SKM-1 treated with dmso at 0.1 percent for 144 hours (cell line): ENCODE measurements around the gene BRCA2.
"Not testable (repeated sequence)": the region's sequence is repeated elsewhere in the genome, so short reads cannot be mapped to it uniquely, and the experiment has no call there.

Experiments used
- DNase-seq: peaks from one replicate; lab custom pipeline; 2025; ENCODE audit not compliant: unreplicated experiment; lab: John Stamatoyannopoulos, UW

The BRCA2 gene

DNA sequence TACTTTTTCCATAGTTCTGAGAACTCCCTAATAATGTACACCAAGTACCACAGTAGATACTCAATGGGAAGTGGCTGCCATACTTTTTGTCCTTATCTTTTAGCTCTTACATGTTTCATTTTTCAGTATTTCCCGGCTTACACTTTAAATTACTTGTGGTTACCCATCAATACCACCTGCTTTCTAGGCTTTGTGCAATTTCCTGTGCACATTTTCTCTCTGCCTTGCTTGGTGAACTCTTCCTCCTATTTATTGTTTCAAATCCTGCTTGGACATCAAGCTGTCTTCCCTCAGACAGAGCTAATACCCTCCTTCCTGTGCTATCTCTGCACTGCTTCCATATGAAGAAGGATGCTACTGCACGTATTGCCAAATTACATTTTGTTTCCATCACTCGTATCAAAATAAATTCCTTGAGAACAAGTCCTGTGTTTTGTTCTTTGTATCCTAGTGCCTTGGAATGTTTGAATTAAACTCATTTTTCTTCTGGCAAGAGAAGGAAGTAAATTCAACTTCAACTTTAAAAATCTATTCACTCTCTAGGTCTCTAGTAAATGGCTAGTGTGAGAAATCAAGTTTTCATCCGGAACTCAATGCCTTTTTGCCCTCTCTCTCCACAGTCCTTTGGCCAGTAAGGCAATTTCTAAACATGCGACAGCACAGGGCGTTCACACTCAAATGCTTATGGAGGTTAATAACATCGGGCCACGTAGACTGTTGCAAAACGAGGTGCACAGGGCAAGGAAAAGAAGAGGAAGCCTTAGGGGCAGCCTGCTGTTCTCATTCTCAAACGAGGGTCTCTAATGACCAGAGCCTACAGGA lies 5.8 kb upstream of the BRCA2 start:
- peak; percentile 85 for DNase-seq

DNA sequence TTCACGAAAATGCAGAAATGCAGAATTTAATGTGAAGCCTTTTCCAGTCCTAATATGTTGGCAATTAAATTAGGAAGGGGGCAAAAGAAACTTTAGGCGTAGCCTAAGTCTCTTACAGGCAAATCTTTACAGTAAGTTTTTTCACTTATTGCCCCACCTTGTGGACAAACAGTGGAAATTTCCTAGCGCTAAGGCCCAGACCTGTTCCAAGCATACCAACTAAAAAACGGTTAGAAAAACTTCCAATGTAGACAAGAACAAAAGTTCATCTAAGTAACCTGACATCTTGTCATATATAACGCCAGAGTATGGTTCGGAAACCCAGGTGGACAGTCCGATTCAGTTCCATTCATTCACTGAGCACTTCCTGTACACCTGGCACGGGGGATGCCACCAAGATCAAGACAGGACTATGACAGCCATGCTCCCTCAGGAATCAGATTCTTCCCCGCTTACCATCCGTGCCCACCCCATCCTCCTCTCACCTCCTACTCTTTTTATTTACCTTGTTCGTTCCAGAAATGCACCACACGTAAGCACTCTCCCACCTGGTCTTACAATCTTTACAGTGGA lies 5.1 kb upstream of the BRCA2 start:
- peak; percentile 85 for DNase-seq

DNA sequence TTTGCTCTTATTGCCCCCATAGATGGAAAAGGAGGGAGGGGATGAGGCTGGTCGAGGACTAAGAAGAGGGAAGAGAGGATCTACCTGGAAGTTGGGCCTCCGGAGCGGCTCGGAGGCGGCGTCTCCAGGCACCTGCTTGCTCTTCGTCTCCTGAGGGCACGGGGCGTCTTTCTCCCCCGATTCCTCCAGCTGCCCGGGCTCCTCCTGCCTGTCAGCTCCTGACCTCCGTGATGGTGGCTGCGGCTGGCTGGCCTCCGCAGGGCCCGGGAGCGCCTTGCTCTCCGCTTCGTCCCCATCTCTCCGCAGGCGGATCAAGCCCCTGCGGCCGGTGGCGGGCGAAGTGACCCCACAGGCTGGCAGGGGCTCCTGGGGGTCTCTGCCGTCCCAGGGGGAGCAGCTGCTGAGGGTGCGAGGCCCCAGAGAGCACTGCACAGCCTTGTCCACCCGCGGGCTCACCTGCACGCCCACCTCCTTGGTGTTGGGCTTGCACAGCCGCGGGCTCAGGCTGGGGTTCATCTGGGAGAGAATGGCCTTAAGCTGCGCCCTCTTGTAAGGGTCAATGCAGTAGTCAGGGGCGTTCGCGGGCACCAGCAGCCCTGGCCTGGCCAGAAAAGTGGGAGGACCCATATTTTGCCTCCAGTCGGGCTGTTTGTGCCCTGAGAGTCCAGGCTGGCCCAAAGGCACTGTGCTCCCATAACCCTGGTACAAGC lies 4.0 kb upstream of the BRCA2 start:
- DNase-seq = no peak

DNA sequence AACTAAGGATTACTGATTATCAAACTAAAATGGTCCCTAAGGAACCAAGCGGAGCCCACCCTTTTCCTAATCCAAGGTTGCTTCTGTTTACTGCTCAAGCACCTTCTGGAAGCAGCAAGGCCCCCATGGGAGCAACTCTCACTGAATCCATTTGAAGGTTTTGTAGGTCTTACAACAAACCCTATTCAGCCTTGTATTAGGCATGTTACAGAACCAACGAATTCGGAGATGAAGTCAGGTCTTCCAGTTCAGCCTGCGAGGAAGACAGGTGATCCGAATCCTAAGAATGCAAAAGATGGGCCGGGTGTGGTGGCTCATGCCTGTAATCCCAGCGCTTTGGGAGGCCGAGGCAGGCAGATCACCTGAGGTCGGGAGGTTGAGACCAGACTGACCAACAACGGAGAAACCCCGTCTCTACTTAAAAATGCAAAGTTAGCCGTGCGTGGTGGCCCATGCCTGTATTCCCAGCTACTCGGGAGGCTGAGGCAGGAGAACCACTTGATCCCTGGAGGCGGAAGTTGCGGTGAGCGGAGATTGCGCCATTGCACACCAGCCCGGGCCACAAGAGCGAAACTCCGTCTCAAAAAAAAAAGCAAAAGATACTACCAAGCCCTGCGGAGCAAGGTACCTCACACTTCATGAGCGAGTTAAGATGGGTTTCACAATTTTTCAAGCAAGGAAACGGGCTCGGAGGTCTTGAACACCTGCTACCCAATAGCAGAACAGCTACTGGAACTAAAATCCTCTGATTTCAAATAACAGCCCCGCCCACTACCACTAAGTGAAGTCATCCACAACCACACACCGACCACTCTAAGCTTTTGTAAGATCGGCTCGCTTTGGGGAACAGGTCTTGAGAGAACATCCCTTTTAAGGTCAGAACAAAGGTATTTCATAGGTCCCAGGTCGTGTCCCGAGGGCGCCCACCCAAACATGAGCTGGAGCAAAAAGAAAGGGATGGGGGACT lies 754 bp upstream of the BRCA2 start:
- peak; percentile 89 for DNase-seq

DNA sequence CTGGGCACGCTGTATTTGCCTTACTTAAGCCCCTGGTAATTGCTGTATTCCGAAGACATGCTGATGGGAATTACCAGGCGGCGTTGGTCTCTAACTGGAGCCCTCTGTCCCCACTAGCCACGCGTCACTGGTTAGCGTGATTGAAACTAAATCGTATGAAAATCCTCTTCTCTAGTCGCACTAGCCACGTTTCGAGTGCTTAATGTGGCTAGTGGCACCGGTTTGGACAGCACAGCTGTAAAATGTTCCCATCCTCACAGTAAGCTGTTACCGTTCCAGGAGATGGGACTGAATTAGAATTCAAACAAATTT lies 676 bp downstream of the BRCA2 start:
- no peak for DNase-seq

DNA sequence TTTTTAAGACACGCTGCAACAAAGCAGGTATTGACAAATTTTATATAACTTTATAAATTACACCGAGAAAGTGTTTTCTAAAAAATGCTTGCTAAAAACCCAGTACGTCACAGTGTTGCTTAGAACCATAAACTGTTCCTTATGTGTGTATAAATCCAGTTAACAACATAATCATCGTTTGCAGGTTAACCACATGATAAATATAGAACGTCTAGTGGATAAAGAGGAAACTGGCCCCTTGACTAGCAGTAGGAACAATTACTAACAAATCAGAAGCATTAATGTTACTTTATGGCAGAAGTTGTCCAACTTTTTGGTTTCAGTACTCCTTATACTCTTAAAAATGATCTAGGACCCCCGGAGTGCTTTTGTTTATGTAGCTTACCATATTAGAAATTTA lies 1.2 kb downstream of the BRCA2 start:
- peak; percentile 25 for DNase-seq

DNA sequence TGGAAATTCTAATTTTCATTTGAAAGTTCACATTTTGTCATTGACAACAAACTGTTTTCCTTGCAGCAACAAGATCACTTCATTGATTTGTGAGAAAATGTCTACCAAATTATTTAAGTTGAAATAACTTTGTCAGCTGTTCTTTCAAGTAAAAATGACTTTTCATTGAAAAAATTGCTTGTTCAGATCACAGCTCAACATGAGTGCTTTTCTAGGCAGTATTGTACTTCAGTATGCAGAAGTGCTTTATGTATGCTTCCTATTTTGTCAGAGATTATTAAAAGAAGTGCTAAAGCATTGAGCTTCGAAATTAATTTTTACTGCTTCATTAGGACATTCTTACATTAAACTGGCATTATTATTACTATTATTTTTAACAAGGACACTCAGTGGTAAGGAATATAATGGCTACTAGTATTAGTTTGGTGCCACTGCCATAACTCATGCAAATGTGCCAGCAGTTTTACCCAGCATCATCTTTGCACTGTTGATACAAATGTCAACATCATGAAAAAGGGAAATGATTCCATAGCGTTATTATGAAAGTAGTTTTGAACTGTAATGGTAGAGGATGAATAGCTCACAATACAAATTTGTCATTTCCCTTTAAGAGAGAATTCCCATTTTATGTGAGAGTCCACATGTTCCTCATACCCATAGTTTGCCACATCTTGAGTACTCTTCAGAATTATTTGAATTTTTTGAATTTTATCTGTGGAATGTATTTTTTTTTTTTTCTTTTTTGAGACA lies 2.6 kb downstream of the BRCA2 start:
- no peak for DNase-seq

DNA sequence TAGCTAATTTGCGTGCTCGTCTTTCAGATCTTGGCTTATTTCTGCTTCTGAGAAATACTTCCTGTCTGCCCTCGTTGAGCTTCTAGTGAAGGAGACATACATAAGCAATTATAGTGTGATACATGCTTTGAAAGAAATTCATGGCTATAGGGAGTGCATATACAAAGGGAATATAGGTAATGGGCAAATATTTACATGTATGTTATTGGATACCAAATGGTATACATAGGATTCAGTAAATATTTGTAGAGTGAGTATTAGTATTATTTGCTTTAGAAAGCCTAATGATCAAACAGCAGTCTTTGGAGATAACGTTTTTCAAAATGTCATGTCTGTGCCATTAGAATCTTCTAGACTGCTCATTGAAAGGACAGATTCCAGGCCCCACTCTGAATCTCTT lies 5.2 kb downstream of the BRCA2 start:
- no peak for DNase-seq

DNA sequence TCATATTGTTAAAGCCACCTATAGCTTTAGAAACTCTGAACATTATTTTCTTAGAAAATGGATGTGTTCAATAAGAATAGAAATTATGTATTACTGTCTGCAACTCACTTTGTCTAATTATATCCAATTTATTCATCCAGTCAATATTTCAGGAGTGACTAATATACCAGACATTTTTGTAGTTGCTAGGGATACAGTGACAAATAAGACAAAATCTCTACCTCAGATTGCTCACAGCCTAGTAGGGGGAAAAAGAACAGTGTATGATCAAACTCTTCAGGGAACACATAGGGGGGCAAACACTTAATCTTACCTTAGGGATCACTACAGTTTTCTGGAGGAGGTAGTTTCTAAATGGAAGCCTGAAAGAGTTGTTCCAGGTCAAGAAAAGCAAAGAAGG lies 8.6 kb downstream of the BRCA2 start:
- no peak for DNase-seq

DNA sequence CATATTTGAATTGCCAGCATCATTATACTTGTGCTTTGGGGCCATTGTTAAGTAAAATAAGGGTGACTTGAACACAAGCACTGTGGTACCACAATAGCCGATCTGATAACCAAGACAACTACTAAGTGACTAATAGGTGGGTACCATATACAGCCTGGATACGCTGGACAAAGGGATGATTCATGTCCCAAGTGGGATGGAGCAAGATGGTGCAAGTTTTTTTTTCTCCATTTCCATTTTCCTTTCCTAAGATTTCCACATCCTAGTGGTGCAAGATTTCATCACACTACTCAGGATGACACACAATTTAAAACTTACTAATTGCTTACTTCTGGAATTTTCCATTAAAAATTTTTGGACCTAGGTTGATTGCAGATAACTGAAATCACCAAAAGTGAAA lies 15.1 kb downstream of the BRCA2 start:
- DNase-seq = no peak

DNA sequence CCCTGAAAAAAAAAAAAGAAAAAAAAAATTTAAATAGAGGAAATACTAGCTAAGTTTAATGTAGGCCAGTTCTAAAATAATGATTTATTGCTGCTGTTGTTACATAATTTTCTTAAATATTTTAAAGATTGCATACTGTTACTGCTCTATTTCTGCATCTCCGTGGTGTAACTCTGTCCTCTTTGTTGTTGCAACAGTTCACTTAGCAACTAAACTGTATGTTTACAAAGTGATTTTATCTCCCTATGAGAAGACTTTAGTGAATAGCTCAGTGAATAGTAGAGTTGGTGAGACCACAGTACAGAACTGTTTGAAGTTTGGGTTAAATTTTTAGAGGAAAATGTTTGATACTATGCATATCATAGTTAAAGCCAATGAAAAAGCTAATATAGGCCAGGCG lies 19.4 kb downstream of the BRCA2 start:
- DNase-seq = no peak

DNA sequence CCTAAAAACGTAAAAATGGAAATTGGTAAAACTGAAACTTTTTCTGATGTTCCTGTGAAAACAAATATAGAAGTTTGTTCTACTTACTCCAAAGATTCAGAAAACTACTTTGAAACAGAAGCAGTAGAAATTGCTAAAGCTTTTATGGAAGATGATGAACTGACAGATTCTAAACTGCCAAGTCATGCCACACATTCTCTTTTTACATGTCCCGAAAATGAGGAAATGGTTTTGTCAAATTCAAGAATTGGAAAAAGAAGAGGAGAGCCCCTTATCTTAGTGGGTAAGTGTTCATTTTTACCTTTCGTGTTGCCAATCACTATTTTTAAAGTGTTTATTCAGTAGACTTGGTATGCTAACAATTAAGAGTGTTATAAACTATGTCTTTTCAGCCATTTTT lies 25.6 kb downstream of the BRCA2 start:
- DNase-seq = no peak

DNA sequence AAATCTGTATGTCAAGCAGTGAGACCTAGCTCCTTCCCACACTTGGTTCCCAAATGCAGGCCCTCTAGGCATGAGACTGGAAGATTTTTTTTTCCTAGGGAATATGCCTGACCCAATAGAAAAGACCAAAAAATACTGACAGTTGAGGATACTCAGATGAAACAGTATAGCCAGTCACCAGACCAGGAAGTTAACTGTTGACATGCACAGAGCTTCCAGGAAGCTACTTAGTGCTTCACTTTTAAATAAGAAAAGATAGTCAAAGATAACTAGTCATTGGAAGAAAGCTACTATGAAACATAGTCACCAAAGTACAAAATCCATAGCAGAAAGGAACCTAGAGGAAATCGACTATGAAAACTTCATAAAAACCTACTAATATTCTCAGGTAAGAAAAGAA lies 32.3 kb downstream of the BRCA2 start:
- DNase-seq = no peak

DNA sequence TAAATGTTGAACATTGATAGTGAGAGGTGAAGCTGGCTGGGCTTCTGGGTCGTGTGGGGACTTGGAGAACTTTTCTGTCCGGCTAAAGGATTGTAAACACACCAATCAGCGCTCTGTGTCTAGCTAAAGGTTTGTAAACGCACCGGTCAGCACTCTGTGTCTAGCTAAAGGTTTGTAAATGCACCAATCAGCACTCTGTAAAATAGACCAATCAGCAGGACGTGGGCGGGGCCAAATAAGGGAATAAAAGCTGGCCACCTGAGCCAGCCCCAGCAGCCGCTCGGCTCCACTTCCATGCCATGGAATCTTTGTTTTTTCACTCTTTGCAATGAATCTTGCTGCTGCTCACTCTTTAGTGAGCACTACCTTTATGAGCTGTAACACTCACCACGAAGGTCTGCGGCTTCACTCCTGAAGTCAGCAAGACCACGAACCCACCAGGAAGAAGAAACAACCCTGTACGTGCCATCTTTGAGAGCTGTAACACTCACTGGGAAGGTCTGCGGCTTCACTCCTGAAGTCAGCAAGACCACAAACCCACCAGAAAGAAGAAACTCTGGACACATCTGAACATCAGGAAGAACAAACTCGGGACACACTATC lies 35.6 kb downstream of the BRCA2 start:
- DNase-seq = not testable (repeated sequence)

DNA sequence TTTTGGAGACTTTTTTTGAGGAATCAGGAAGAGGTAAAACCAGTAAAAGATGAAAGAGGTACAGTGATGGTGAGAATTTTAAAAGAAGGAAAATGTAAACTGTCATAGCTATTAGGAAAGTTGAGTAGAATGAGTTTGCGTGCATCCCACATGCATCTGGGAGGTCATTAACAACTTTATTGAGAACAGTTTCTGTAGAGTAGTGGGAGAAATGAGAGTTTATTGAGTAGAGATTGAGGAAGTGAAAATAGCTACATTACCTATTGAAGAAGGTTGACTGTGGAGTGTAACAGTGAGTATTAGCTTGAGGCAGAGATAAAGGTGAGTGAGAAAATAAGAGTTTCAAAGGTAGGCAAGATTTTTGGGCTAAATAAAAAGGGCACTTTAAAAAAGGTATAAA lies 38.7 kb downstream of the BRCA2 start:
- no peak for DNase-seq

DNA sequence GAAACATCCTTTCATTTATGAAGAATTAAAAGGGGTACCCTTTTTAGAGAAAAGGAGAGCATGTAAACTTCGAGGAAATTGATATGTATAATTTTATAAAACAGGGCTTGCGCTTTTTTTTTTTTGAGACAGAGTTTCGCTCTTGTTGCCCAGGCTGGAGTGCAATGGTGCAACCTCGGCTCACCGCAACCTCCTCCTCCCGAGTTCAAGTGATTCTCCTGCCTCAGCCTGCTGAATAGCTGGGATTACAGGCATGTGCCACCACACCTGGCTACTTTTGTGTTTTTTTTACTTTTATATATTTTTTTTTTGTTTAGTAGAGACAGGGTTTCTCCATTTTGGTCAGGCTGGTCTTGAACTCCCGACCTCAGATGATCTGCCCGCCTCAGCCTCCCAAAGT lies 40.6 kb downstream of the BRCA2 start:
- not testable (repeated sequence) for DNase-seq

DNA sequence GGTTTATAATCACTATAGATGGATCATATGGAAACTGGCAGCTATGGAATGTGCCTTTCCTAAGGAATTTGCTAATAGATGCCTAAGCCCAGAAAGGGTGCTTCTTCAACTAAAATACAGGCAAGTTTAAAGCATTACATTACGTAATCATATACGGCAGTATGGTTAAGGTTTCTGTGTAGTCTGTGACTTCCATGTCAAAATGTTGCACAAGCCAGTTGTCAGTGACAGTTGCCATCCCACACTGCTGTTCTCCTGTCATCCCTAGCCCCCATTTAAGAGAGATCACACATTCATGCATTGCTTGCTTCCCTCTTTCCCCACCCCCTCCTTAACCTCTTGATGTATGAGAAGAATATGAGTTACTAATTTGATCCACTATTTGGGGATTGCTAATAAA lies 47.3 kb downstream of the BRCA2 start:
- peak; percentile 20 for DNase-seq

DNA sequence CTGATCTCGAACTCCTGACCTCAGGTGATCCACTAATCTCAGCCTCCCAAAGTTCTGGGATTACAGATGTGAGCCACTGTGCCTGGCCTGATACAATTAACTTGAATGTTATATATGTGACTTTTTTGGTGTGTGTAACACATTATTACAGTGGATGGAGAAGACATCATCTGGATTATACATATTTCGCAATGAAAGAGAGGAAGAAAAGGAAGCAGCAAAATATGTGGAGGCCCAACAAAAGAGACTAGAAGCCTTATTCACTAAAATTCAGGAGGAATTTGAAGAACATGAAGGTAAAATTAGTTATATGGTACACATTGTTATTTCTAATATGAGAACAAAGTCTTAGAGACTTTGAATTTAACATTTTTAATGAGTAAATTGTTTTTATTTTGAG lies 55.5 kb downstream of the BRCA2 start:
- DNase-seq = no peak

DNA sequence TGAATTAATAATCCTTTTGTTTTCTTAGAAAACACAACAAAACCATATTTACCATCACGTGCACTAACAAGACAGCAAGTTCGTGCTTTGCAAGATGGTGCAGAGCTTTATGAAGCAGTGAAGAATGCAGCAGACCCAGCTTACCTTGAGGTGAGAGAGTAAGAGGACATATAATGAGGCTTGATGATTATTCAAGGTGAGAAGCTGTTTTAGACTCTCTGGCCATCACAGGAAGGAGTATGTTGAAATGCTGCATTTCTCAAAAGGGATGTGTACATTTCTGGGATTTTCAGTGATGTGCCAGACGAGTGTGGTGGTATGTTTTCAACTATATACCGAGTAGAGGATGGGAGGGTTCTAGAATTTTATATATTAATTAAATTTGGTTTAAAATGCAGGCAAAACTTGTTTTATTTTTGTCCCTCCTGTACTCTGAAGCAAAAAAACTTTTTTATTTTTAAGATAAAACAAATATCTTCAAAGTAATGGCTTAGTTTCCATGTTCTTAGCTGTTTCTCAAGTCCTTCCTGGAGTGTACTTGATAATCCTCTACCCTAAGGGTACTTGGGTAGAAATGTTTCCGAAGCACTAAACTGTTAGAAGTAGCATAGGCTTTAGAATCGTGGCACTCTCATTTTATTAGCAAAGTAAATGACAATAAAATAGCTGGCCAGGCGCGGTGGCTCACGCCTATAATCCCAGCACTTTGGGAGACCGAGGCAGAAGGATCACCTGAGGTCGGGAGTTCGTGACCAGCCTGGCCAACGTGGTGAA lies 61.5 kb downstream of the BRCA2 start:
- no peak for DNase-seq
